IPS DF 6.9 (cell line): ENCODE results near the gene JDP2.

Experiments used
- DNase-seq: peaks from one replicate; pipeline ENCODE4 v3.0.0-alpha.2; 2013; ENCODE audit warnings: low read depth, low spot score
- H3K27ac ChIP-seq: one replicate; pipeline ENCODE4 v1.5.1; 2013; ENCODE audit warnings: low read length, control low read depth
- H3K27me3 ChIP-seq: 2 replicates; pipeline ENCODE4 v1.6.1; 2013; ENCODE audit warnings: mild to moderate bottlenecking, low read length; ENCODE audit not compliant: control insufficient read depth, insufficient read depth
- H3K36me3 ChIP-seq: 2 replicates; pipeline ENCODE4 v1.6.1; 2013; ENCODE audit warnings: low read length; ENCODE audit not compliant: control insufficient read depth, insufficient read depth
- H3K4me1 ChIP-seq: 2 replicates; pipeline ENCODE4 v1.6.1; 2013; ENCODE audit warnings: low read length; ENCODE audit not compliant: control insufficient read depth, insufficient read depth
- H3K4me3 ChIP-seq: 2 replicates; pipeline ENCODE4 v1.5.1; 2013; ENCODE audit warnings: mild to moderate bottlenecking, low read length
- H3K9me3 ChIP-seq: 2 replicates; pipeline ENCODE4 v1.6.1; 2013; ENCODE audit warnings: low read length, inconsistent platforms; ENCODE audit not compliant: control insufficient read depth, insufficient read depth
- WGBS: extraction: QIAGEN DNeasy Blood & Tissue Kit; methylation state at CpG from one replicate; pipeline ENCODE4 v1.1.7; 2013; ENCODE audit warnings: mixed read lengths, missing lambda C conversion rate; ENCODE audit not compliant: insufficient read length, insufficient coverage; 5-methylcytosine and 5-hydroxymethylcytosine counted together

Gene JDP2

GRCh38 chr14:75392686-75393641, 34.9 kb upstream of the JDP2 start:
- Histone ChIP-seq H3K27me3 (no peaks in the 10 kb centered on the region), H3K4me3 (no peak overlapping the region), H3K9me3 (no peaks in the 10 kb centered on the region), H3K4me1 (no peaks in the 10 kb centered on the region; the same call in 1 of the 2 replicates), H3K36me3 (no peaks in the 10 kb centered on the region), H3K27ac (no peak overlapping the region)
- no peak for DNase-seq
- WGBS: no CpG with 5 or more reads among the region's 11 CpGs

- Histone ChIP-seq H3K4me1 (no peaks in the 10 kb centered on the region; the same call in 1 of the 2 replicates), H3K36me3 (no peaks in the 10 kb centered on the region), H3K9me3 (no peaks in the 10 kb centered on the region), H3K27me3 (no peaks in the 10 kb centered on the region), H3K27ac (no peak overlapping the region), H3K4me3 (no peak overlapping the region)
- WGBS: no CpG with 5 or more reads among the region's 9 CpGs
- no peak for DNase-seq
These were observed 34.0 kb upstream of the JDP2 start for GRCh38 chr14:75393794-75394193.

GRCh38 chr14:75395862-75396261, 32.0 kb upstream of the JDP2 start:
- Histone ChIP-seq H3K4me1 (no peaks in the 10 kb centered on the region; the same call in 1 of the 2 replicates), H3K9me3 (no peaks in the 10 kb centered on the region), H3K4me3 (no peak overlapping the region), H3K27me3 (no peaks in the 10 kb centered on the region), H3K27ac (no peak overlapping the region), H3K36me3 (no peaks in the 10 kb centered on the region)
- DNase-seq: no peak
- no CpG with 5 or more reads among the region's 5 CpGs for WGBS

- no peak for DNase-seq
- Histone ChIP-seq H3K27ac (no peak overlapping the region), H3K4me1 (no peaks in the 10 kb centered on the region), H3K4me3 (no peak overlapping the region), H3K27me3 (no peaks in the 10 kb centered on the region), H3K9me3 (no peaks in the 10 kb centered on the region), H3K36me3 (no peaks in the 10 kb centered on the region)
- WGBS: no CpG with 5 or more reads among the region's 4 CpGs
These were observed 28.5 kb upstream of the JDP2 start for GRCh38 chr14:75399321-75399720.

GRCh38 chr14:75399843-75400775, 27.7 kb upstream of the JDP2 start:
- no peaks in the 10 kb centered on the region for H3K9me3 ChIP-seq
- DNase-seq: no peak
- no peaks in the 10 kb centered on the region for H3K4me1 ChIP-seq
- no peak overlapping the region for H3K4me3 ChIP-seq
- H3K27me3 ChIP-seq: no peaks in the 10 kb centered on the region
- H3K36me3 ChIP-seq: no peaks in the 10 kb centered on the region
- WGBS: no CpG with 5 or more reads among the region's 7 CpGs
- no peak overlapping the region for H3K27ac ChIP-seq

GRCh38 chr14:75401361-75401760, 26.5 kb upstream of the JDP2 start:
- H3K36me3 ChIP-seq: no peaks in the 10 kb centered on the region
- whole genome bisulfite sequencing: 100% methylated on average over 1 of the region's 10 CpGs
- no peaks in the 10 kb centered on the region for H3K27me3 ChIP-seq
- H3K9me3 ChIP-seq: no peaks in the 10 kb centered on the region
- no peak for DNase-seq
- no peak overlapping the region for H3K27ac ChIP-seq
- H3K4me3 ChIP-seq: no peak overlapping the region
- no peaks in the 10 kb centered on the region for H3K4me1 ChIP-seq

GRCh38 chr14:75402867-75403413, 24.9 kb upstream of the JDP2 start:
- Histone ChIP-seq H3K36me3 (no peaks in the 10 kb centered on the region), H3K27ac (no peak overlapping the region), H3K27me3 (no peaks in the 10 kb centered on the region), H3K9me3 (no peaks in the 10 kb centered on the region), H3K4me1 (no peaks in the 10 kb centered on the region), H3K4me3 (no peak overlapping the region)
- no peak for DNase-seq
- no CpG with 5 or more reads among the region's 5 CpGs for WGBS

- no peaks in the 10 kb centered on the region for H3K36me3 ChIP-seq
- no peaks in the 10 kb centered on the region for H3K9me3 ChIP-seq
- H3K27me3 ChIP-seq: no peaks in the 10 kb centered on the region
- H3K4me1 ChIP-seq: 0 out of 2 replicates have a peak, but pooled peaks cover 1% of the 10 kb centered on the region
- H3K4me3 ChIP-seq: no peak overlapping the region
- DNase-seq: no peak
- H3K27ac ChIP-seq: no peak overlapping the region
- no CpG with 5 or more reads among the region's 4 CpGs for WGBS
These were observed 23.0 kb upstream of the JDP2 start for GRCh38 chr14:75404847-75405246.

GRCh38 chr14:75406102-75406501, 21.7 kb upstream of the JDP2 start:
- no CpG with 5 or more reads among the region's 2 CpGs for WGBS
- DNase-seq: no peak
- H3K27me3 ChIP-seq: no peaks in the 10 kb centered on the region
- H3K4me3 ChIP-seq: no peak overlapping the region
- no peaks in the 10 kb centered on the region for H3K9me3 ChIP-seq
- H3K4me1 ChIP-seq: peaks cover 1% of the 10 kb centered on the region; the same call in 1 of the 2 replicates
- H3K36me3 ChIP-seq: no peaks in the 10 kb centered on the region
- H3K27ac ChIP-seq: no peak overlapping the region

- Histone ChIP-seq H3K9me3 (no peaks in the 10 kb centered on the region), H3K4me1 (peaks cover 1% of the 10 kb centered on the region; the same call in 1 of the 2 replicates), H3K27ac (no peak overlapping the region), H3K4me3 (no peak overlapping the region), H3K36me3 (no peaks in the 10 kb centered on the region), H3K27me3 (no peaks in the 10 kb centered on the region)
- no peak for DNase-seq
- WGBS: no CpG with 5 or more reads among the region's 3 CpGs
These were observed 21.0 kb upstream of the JDP2 start for GRCh38 chr14:75406856-75407255.
